H1 (cell line): ENCODE results near the gene TNS1. TPM values are rescaled to one million over a fixed set of nuclear protein-coding genes. Genes with fewer than 3 reads are reported as not detected.

Experiments used
- FOSL1 ChIP-seq: IDR thresholded peaks from 2 replicates; pipeline ENCODE4 v1.6.1; 2011; ENCODE audit warnings: mild to moderate bottlenecking, low read depth, low read length, moderate library complexity; ENCODE audit not compliant: insufficient read depth
- polyA plus RNA-seq, 7 experiments: library from polyadenylated mRNA; depleted of rRNA in 3 of 7; stranded (reverse) in 5 of 7; unstranded in 2 of 7; fragments of >200 nt in 5 of 7; fragments of 200-250 nt in 2 of 7; gene quantifications; 1 replicate in 5 of 7; 2 replicates in 1 of 7; 4 replicates in 1 of 7; pipeline versions ENCODE4 v1.2.1 to v1.2.3, GENCODE V29; 2011 to 2013; ENCODE audit warnings: missing spikeins in 2 of 7, mixed read lengths in 2 of 7
- total RNA-seq: library from RNA; stranded (reverse); fragmentation: NEBNext Ultra II Directional; extraction: Animal tissue kit (Norgen Biotek cat#: 25700); gene quantifications from 2 replicates; pipeline ENCODE4 v1.2.1, GENCODE V29; 2021

TNS1 gene
- total and polyA plus RNA-seq, 2 of the 8 experiments (the other 6 are each of a cell fraction or from before 2014, with no cell fraction given): 1.5 to 5.1 TPM

DNA sequence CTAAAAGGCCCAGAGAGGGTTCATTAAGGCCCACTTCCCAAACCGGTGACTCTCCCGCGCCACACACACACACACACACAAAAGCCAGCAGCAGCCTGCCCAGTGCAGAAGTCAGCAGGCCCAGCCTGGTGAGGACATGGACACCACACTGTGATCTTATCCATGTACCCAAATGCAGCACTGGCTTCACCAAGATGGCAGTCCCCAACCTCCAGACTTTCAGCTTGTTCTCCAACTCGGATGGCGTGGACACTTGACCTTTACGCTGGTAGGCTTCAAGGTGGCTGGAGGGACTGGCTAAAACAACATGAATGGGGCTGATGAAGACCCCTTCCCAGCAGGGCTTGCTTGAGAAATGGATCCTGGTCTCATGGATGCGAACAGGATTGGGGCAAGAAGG, 50.4 kb downstream of the TNS1 start (continued):
- no peak for TF ChIP-seq FOSL1
